Suppressor macrophage treated with lipopolysaccharide for 1 hour (primary cell): ENCODE results near the gene NUP62CL.

Experiments used
- DNase-seq, 3 donors: peaks; one replicate each; pipeline ENCODE4 v3.0.0-alpha.2; 2020 to 2022

NUP62CL gene

DNA sequence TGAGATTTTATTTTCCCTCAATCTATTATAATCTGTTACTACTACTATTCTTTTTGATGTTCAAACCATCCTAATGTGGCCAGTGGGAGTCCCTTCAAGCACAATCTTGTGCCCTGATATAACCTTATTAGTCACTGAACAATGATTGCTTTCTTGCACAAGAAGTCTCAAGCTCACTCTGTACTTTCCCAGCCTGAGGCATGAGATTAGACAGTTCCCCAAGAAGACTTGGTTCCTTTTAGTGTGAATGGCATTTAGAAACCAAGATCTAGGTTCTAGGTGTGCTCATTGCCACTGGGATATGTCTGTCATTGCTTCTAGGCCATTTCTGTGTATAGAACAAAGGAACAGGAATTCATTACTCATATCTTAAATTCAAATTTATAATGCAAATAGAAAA is 59.6 kb downstream of the NUP62CL start:
- DNase-seq, result peak; percentile 58 to 81 (median 75)

DNA sequence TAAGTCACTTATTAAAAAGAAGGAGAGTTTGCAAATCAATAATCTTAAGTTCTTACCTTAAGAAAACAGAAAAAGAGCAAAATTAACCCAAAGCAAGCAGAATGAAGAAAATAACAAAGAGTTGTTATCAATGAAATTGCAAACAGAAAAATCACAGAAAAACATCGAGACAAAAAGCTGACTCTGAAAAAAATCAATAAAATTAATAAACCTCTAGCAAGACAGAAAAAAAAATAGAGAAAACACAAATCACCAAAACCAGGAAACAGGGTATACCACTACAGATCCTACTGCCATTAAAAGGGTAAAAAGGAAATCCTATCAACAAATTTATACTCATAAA is 70.3 kb downstream of the NUP62CL start:
- no peak for DNase-seq

- peak; percentile 53 to 55 (median 53) for DNase-seq
These were observed 70.9 kb downstream of the NUP62CL start for GRCh38 chrX:107135049-107135964.

DNA sequence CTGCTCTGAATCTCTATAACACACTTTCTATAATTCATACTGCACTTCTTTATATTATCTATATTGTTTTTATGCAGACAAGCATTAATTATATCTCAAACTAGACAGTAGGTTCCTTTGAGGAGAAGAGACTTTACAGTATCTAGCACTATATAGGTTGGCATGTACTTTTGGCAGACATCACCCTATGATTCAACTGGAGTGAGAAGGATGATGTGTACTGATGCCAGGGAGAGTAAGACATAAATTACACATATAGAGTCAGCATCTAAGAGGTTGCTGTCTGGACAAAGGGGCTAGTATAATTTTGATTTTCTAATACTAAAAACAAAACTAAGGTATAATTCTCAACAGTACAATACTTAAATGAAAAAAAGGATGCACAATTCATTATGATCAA is 82.5 kb downstream of the NUP62CL start:
- no peak for DNase-seq

DNA sequence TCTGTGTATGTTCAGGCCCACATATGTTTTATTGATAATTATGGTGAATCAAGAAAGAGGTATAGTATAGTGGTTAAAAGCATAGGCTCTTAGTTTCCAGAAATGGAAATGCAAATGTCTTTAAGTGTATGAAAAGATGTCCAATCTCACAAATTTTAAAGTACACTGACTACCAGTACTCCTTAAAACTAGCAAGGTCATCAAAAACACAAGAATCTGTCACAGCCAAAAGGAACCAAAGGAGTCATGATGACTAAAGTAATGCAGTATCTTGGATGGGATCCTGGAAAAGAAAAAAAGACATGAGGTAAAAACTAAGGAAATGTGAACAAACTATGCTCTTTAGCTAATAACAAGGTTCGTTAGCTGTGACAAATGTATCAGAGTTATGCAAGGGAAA is 87.0 kb downstream of the NUP62CL start:
- no peak for DNase-seq

DNA sequence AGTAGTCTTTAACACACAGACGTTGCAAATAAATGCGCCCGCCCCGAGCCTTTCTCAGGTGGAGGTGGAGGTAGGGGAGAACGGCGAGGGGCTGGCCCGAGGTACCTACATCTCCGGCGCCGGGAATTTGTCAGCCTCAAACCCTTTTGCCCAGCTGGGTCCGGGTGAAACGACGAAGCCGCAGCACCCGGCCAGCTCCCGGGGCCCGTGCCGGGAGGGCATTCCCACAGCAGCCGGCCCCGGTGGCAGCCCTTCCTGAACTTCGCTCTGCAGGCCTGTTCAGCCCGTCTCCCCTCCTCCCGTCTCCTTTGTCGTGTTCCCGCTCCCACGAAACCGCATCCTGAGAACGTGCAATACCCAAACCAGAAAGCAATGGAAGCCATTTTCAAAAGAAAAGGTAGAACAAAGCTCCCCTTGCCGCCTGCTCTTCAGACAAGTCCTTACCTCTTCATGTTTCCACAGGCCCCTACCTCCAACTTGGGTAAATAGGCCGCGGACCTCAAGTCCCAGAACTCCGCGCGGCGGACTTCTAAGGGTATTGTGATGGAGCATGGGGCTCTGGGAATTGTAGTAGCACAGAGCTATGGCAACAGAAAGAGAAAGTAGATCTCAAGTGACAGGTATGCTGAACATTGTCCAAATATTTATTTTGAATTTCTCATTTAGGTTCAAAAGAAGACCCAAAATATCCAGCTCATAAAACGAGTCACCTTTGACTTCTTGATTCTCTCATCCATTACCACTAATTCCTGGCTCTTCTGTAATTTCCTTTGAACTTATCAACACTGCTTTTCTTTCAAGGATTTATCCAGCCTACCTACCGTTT is 87.7 kb downstream of the NUP62CL start, which contains the start of gene RBM41:
RBM41 (minus strand) TSS at position 501 of the 826 bp plus-strand sequence; CDS start at position 452, 49 bp downstream.
- peak; percentile 70 to 74 (median 72) for DNase-seq

- peak in 2 of 3 donors; percentile 7 to 18 for DNase-seq
These were observed 88.3 kb downstream of the NUP62CL start for GRCh38 chrX:107117993-107118321.

GRCh38 chrX:107107459-107107858 is 98.8 kb downstream of the NUP62CL start:
- no peak for DNase-seq

GRCh38 chrX:107102980-107103379 is 103.3 kb downstream of the NUP62CL start:
- peak in 1 of 3 donors; percentile 0 for DNase-seq

DNA sequence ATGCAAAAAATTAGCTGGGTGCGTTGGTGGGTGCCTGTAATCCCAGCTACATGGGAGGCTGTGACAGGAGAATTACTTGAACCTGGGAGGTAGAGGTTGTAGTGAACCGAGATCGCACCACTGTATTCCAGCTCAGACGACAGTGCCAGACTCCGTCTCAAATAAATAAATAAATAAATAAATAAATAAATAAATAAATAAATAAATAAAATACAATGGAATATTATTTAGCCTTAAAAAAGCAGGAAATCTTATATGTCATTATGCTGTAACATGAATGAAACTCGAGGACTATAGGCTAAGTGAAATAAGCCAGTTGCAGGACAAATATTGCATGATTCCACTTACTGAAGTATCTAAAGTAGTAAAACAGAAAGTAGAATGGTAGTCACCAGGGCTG is 130.1 kb downstream of the NUP62CL start:
- no peak for DNase-seq
